GM12875 (cell line): ENCODE results near the gene CACNA1C.

ENCODE experiments used
- H3K4me3 ChIP-seq: one replicate; pipeline ENCODE4 v1.5.1; 2011; ENCODE audit warnings: low read depth, low read length, control low read depth
- CTCF ChIP-seq: IDR thresholded peaks from 2 replicates; pipeline ENCODE4 v1.5.1; 2011; ENCODE audit warnings: low read depth, mild to moderate bottlenecking, control low read depth, inconsistent platforms, low read length, moderate library complexity, borderline replicate concordance; ENCODE audit not compliant: insufficient read depth

CACNA1C gene

GRCh38 chr12:2447861-2448260 lies 395.1 kb downstream of the CACNA1C start:
- no peak for TF ChIP-seq CTCF
- H3K4me3 ChIP-seq, result no peak overlapping the region

GRCh38 chr12:2449586-2449985 lies 396.8 kb downstream of the CACNA1C start:
- no peak overlapping the region for H3K4me3 ChIP-seq
- TF ChIP-seq CTCF, result no peak

- no peak for TF ChIP-seq CTCF
- no peak overlapping the region for H3K4me3 ChIP-seq
These were observed 397.8 kb downstream of the CACNA1C start for GRCh38 chr12:2450553-2450952.

- TF ChIP-seq CTCF, result no peak
These were observed 398.2 kb downstream of the CACNA1C start for GRCh38 chr12:2451025-2451424.

GRCh38 chr12:2451497-2451896 lies 398.7 kb downstream of the CACNA1C start:
- no peak overlapping the region for H3K4me3 ChIP-seq
- TF ChIP-seq CTCF, result no peak

More at GRCh38 chr12:2451025-2451424, 398.2 kb downstream of the CACNA1C start:
- no peak overlapping the region for H3K4me3 ChIP-seq

- no peak for TF ChIP-seq CTCF
- H3K4me3 ChIP-seq, result no peak overlapping the region
These were observed 400.4 kb downstream of the CACNA1C start for GRCh38 chr12:2453076-2453760.

- TF ChIP-seq CTCF, result no peak
- no peak overlapping the region for H3K4me3 ChIP-seq
These were observed 400.9 kb downstream of the CACNA1C start for GRCh38 chr12:2453761-2454090.
